Stimulated activated CD8-positive, alpha-beta memory T cell treated with anti-CD3 and anti-CD28 coated beads, Interleukin-7, amount 100 ng/mL, for 24 hours (primary cell): ENCODE data around the gene ISM1.

ENCODE experiments used
- DNase-seq: peaks from one replicate; pipeline ENCODE4 v3.0.0-alpha.2; 2020; ENCODE audit warnings: low read depth

Gene ISM1

GRCh38 chr20:13283869-13284829 lies 63.1 kb downstream of the ISM1 start:
- DNase-seq: no peak

- DNase-seq: no peak
These were observed 63.8 kb downstream of the ISM1 start for GRCh38 chr20:13284830-13285229.

GRCh38 chr20:13285408-13285807 lies 64.3 kb downstream of the ISM1 start:
- no peak for DNase-seq

DNA sequence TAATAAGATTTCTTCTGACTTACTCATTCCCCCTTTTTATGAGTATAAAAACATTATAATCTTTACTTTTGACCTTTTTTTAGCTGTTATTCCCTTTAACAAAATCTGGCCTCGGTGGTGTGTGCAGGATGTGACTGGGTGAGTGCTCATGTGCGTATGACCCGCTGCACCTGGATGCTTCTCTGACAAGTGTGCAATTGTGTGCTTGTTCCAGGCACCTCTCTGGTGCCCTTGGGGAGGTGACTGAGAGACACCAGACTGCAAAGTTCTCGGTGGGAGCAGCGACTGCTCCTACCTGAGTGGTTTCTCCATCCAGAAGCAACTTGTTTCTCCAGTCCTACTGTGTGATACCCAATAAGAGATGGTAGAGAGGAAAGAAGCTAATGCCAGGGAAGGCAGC lies 65.0 kb downstream of the ISM1 start:
- no peak for DNase-seq

GRCh38 chr20:13286607-13287006 lies 65.5 kb downstream of the ISM1 start:
- DNase-seq: no peak

GRCh38 chr20:13288357-13288756 lies 67.3 kb downstream of the ISM1 start:
- DNase-seq: no peak

DNA sequence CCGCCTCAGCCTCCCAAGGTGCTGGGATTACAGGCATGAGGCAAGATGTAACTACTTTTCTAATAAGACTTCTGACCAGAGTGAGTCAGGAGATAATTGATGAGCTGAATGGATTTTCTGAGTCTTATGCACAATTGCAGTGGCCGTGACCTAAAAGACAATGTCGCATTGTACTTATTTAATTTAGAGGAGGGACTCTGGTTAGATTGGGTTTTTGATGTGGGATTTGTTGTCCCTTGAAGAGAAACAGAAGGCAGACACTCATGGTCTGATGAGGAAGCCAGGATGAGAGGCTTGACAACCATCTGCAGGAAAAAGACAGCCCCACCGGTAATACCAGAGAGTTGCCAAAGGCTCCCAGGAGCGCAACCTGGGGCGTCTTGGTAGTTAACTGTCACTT lies 68.0 kb downstream of the ISM1 start:
- DNase-seq: no peak

DNA sequence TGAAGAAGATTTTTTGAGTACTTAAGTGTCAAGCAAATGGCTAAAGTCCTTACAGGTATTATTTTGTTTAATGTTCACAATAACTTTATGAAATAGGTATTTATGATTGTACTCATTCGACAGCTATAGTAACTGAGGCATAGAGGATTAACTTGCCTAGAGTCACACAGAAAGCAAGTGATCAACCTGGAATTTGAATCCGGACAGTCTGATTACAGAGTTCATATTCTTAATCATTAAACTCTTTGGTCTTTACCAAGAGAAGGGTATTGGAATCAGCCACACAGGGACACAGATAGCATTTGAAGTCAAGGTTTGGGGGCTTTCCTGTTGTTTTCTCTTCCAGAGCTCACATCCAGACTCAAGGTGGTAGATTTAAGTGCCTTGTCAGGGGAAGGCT lies 69.7 kb downstream of the ISM1 start:
- DNase-seq: no peak

DNA sequence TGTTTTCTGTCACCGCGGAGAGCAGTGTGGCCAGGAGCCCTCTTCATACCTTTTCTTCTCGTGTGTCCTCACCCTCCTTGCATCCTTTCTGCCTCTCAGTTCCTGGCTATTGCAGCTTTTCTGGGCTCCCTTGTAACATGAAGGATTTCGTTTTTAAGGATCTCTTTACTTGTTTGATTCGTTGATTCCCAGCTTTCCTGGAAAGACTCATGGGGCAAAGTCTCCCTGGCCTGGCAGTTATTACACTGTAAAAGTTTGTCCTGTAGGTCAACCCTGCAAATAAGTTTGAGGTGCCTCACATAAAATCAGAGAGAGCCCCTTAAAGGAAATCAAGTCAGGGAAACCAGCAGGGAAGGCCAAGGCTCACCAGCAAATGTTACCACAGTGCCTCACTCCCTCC lies 70.1 kb downstream of the ISM1 start:
- no peak for DNase-seq

DNA sequence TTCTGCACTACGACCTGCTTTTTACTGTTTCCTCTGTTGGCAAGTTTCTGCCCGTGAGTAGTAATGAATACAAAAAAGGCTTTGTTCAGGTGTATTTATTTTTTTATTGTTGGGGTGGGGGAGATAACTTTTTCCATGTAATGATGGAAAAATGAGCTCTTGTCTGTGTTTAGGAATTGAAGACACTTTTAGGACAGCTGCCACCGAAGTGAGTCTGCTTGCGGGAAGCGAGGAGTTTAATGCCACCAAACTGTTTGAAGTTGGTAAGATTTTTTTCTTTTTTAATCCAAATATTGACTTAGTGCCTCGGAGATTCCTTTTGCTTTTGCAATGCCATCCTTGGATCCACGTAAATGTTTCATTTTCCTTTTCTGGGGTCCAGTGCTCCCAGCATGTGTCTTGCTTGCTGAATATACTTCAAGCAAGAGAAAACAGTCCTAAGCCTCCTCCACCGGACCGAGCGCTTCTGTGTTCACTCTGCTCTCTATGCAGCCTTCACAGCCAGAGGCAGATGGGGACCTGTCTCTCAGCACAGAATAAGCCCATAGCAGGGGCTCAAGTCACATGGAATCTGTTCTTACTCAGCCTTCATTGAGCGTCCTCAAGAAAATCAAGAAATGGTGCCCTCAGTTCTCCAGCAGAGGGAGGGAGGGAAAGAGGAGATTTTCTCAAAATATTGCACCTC lies 71.3 kb downstream of the ISM1 start:
- DNase-seq: no peak

DNA sequence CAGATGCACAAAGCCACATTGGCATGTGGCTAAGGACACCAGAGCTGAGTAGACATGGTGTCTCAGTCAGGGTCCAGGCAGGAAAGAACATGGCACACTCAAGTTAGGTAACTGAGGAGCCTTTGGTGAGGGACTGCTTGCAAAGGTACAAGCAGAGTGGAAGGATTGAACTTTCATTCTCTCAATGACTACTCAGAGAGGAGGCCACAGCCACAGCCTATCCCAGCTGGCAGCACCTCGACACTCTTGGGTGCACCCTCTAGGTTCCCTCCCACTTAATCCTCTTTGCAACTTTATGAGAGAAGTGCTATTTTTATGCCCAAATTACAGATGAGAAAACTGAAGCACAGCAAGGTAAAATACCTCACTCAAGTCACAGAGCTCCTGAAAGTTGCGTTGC lies 73.4 kb downstream of the ISM1 start:
- DNase-seq: no peak

GRCh38 chr20:13295637-13296036 lies 74.6 kb downstream of the ISM1 start:
- no peak for DNase-seq

DNA sequence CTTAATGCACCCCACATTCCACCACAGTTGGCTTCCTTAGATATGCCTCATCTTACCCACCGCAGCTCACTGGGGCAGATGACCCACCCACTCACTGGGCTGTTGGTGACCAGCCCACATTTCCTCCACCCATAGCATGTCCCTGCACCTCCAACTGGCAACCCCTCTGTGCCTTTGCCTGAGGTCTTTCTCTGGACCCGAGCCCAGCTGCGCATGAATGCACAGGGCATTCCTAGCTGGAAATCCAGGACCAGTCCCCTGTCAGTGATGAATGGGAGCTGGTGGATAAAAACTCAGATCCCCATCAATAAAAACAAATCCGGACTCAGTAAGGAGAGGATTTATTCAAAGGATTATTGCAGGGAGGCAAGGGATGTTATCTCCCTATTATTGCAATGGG lies 75.0 kb downstream of the ISM1 start:
- DNase-seq: no peak

- no peak for DNase-seq
These were observed 76.2 kb downstream of the ISM1 start for GRCh38 chr20:13297147-13297899.

DNA sequence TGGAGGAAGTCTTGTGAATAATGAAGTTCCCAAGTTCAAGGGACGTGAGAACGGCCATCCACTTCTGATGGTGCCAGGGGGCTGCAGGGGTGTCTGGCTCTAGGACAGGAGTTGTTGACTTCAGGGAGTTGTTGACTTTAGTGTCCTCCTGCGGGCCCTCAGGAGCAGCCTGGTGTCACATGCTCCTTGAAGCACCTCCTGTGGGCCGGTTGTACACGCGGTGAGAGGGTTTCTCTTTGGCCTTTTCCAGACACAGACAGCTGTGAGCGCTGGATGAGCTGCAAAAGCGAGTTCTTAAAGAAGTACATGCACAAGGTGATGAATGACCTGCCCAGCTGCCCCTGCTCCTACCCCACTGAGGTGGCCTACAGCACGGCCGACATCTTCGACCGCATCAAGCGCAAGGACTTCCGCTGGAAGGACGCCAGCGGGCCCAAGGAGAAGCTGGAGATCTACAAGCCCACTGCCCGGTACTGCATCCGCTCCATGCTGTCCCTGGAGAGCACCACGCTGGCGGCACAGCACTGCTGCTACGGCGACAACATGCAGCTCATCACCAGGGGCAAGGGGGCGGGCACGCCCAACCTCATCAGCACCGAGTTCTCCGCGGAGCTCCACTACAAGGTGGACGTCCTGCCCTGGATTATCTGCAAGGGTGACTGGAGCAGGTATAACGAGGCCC lies 77.8 kb downstream of the ISM1 start:
- no peak for DNase-seq

- DNase-seq: no peak
These were observed 78.3 kb downstream of the ISM1 start for GRCh38 chr20:13299401-13299800.

GRCh38 chr20:13301596-13301995 lies 80.5 kb downstream of the ISM1 start:
- DNase-seq: no peak

DNA sequence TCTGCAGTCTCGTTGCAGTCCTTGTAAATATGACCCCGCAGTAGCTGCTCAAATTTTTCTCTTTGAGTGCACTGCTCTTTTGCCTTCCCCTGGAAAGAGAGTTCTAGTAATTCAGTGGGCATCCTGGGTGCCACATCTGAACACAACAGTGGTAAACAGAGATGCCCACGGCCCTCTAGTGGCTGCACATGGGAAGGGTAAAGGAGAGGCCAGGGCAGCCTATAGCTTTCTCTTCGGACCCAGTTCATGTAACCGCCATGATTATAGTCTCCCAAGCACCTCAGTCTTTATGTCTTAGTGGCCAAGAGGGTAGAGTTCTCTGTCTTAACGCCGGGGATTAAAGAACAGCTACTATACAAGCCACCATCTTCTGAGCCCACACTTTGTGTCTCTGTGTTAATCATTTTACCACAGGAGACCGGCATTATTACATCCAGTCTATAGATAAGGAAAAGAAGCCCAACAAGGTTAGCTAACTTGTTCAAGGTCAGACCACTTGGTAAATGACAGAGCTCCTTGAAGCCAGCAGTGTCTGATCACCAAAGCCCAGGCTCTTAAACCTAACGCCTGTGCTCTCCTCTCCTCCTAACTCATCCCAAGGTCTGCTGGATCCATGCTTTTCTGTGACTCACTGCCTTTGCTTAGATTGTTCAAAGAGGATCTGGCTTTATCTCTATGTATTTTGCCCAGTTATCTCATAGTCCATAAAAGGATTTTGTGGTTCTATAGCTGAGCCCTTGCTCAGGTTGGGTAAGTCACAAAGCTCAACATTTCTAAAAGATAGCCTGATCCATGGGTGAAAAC lies 81.8 kb downstream of the ISM1 start:
- DNase-seq: peak; percentile 15

- no peak for DNase-seq
These were observed 84.2 kb downstream of the ISM1 start for GRCh38 chr20:13305284-13305683.

- no peak for DNase-seq
These were observed 86.6 kb downstream of the ISM1 start for GRCh38 chr20:13307562-13308163.

DNA sequence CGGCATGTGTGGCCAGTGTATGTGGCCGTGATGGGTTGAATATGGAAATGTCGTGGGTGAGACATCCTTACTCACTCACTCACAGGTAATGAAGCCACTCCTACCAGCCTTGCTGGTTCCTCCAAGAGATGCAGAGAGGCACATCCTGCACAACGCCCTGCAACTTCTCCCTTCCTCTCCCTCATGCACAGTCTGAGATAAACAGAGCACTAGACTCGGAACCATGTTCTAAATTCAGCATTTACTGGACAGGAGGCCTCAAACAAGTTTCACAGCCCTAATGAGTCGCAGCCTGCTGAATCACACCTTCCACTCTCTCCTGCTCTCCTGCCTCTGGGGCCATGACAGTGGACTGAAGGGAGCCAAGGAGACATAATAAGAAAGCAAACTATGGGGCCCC lies 91.2 kb downstream of the ISM1 start:
- DNase-seq: no peak
